WTC11 (cell line): ENCODE results near the gene PPDPF. TPM values are rescaled to one million over a fixed set of nuclear protein-coding genes. Genes with fewer than 3 reads are reported as not detected.

Experiments used
- ATAC-seq: fragments of 200-7000 bp; cut with Tn5 transposase; 2 replicates; pipeline ENCODE4 v1.10.0; 2021; ENCODE audit warnings: mild to moderate bottlenecking, moderate library complexity
- CTCF ChIA-PET: fragments of 300-600 bp; sonication (Branson Sonifier 250); formaldehyde crosslinking; loops from one replicate; lab custom pipeline; 2021; ENCODE audit warnings: antibody characterized with exemption; lab: Charles Lee
- POLR2A ChIA-PET: fragments of 350-600 bp; sonication (Branson Sonifier 250); formaldehyde crosslinking; loops from one replicate; lab custom pipeline; 2021; ENCODE audit warnings: antibody characterized with exemption; lab: Charles Lee
- DNase-seq: peaks from one replicate; pipeline ENCODE4 v3.0.0; 2021; ENCODE audit warnings: low spot score
- H3K27ac Mint-ChIP-seq: 2 replicates; pipeline ENCODE4 v1.8.0; 2021; ENCODE audit warnings: mixed read lengths
- H3K27me3 Mint-ChIP-seq: 2 replicates; pipeline ENCODE4 v1.8.0; 2021; ENCODE audit warnings: low read depth, mild to moderate bottlenecking, moderate library complexity, mixed read lengths
- H3K36me3 Mint-ChIP-seq: 2 replicates; pipeline ENCODE4 v1.8.0; 2021; ENCODE audit warnings: mixed read lengths
- H3K4me1 Mint-ChIP-seq: 2 replicates; pipeline ENCODE4 v1.8.0; 2022; ENCODE audit warnings: mixed read lengths
- H3K4me3 Mint-ChIP-seq: 2 replicates; pipeline ENCODE4 v1.8.0; 2021; ENCODE audit warnings: mild to moderate bottlenecking, moderate library complexity, mixed read lengths
- H3K9me3 Mint-ChIP-seq: 2 replicates; pipeline ENCODE4 v1.8.0; 2021; ENCODE audit warnings: mixed read lengths
- FOXK1 ChIP-seq: sonication (generic); formaldehyde crosslinking; IDR thresholded peaks from 2 replicates; pipeline ENCODE4 v1.8.0; 2022; ENCODE audit warnings: mild to moderate bottlenecking, moderate library complexity, missing genetic modification reagents
- MYBL2 ChIP-seq: sonication (generic); formaldehyde crosslinking; IDR thresholded peaks from 2 replicates; pipeline ENCODE4 v1.8.1; 2023; ENCODE audit warnings: mild to moderate bottlenecking, moderate library complexity, missing genetic modification reagents
- NFYB ChIP-seq: sonication (generic); formaldehyde crosslinking; conservative IDR thresholded peaks from 2 replicates; pipeline ENCODE4 v1.8.0; 2022; ENCODE audit warnings: low read depth, missing genetic modification reagents
- NR1H2 ChIP-seq: sonication (generic); formaldehyde crosslinking; IDR thresholded peaks from 2 replicates; pipeline ENCODE4 v1.9.0; 2021; ENCODE audit warnings: mild to moderate bottlenecking, moderate library complexity, missing genetic modification reagents
- SMAD4 ChIP-seq: sonication (generic); formaldehyde crosslinking; IDR thresholded peaks from 2 replicates; pipeline ENCODE4 v1.8.0; 2022; ENCODE audit warnings: mild to moderate bottlenecking, missing genetic modification reagents
- TEAD1 ChIP-seq: sonication (generic); formaldehyde crosslinking; IDR thresholded peaks from 2 replicates; pipeline ENCODE4 v1.8.0; 2022; ENCODE audit warnings: mild to moderate bottlenecking, missing genetic modification reagents
- ZNF121 ChIP-seq: sonication (generic); formaldehyde crosslinking; IDR thresholded peaks from 2 replicates; pipeline ENCODE4 v1.8.0; 2023; ENCODE audit warnings: missing genetic modification reagents
- total RNA-seq: library from RNA; stranded (reverse); gene quantifications from 3 replicates; pipeline ENCODE4 v1.2.3, GENCODE V29; 2021
- TF ChIP-seq, protein P1 (sequence below): sonication (generic); formaldehyde crosslinking; IDR thresholded peaks from 2 replicates; pipeline ENCODE4 v1.8.0; 2023; ENCODE audit warnings: missing genetic modification reagents, mild to moderate bottlenecking, borderline replicate concordance
- TF ChIP-seq, protein P2 (sequence below): fragments of 200-600 bp; IDR thresholded peaks from 2 replicates; pipeline ENCODE4 v1.8.0; 2022; ENCODE audit warnings: antibody characterized with exemption
- TF ChIP-seq, protein P3 (sequence below): sonication (generic); formaldehyde crosslinking; IDR thresholded peaks from 2 replicates; pipeline ENCODE4 v1.8.0; 2023; ENCODE audit warnings: mild to moderate bottlenecking, missing genetic modification reagents
- TF ChIP-seq, protein P4 (sequence below): fragments of 250-450 bp; sonication (Bioruptor Pico); conservative IDR thresholded peaks from 2 replicates; pipeline ENCODE4 v1.9.0; 2021; ENCODE audit warnings: mild to moderate bottlenecking
- TF ChIP-seq, protein P5 (sequence below): sonication (generic); formaldehyde crosslinking; IDR thresholded peaks from 2 replicates; pipeline ENCODE4 v1.8.1; 2022; ENCODE audit warnings: mild to moderate bottlenecking, moderate library complexity, missing genetic modification reagents
- TF ChIP-seq, protein P6 (sequence below): sonication (generic); formaldehyde crosslinking; IDR thresholded peaks from 2 replicates; pipeline ENCODE4 v1.8.0; 2022; ENCODE audit warnings: mild to moderate bottlenecking, missing genetic modification reagents

Gene PPDPF
- total RNA-seq, 1 experiment from 2014 or later: 170 TPM

DNA sequence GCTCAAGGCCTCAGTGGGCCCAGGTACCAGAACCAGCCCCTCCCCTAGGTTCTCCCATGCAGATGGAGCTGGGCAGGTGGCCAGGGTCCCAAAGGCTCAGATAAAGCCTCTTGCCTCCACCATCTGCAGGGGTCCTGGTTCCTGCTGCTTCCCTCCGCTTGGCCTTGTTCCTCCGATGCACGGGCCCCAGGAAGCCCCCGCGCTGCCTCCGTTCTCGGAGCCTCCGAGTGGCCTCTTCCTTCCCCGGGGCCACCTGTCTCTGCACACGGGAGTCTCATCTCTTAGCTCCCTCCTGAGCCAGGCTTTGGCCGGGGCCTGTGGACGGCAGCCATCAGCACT is 18.5 kb downstream of the PPDPF start (continued):
- TF ChIP-seq ZNF121 (CRISPR knock-in tag) (no peak), NR1H2 (CRISPR knock-in tag) (no peak)

DNA sequence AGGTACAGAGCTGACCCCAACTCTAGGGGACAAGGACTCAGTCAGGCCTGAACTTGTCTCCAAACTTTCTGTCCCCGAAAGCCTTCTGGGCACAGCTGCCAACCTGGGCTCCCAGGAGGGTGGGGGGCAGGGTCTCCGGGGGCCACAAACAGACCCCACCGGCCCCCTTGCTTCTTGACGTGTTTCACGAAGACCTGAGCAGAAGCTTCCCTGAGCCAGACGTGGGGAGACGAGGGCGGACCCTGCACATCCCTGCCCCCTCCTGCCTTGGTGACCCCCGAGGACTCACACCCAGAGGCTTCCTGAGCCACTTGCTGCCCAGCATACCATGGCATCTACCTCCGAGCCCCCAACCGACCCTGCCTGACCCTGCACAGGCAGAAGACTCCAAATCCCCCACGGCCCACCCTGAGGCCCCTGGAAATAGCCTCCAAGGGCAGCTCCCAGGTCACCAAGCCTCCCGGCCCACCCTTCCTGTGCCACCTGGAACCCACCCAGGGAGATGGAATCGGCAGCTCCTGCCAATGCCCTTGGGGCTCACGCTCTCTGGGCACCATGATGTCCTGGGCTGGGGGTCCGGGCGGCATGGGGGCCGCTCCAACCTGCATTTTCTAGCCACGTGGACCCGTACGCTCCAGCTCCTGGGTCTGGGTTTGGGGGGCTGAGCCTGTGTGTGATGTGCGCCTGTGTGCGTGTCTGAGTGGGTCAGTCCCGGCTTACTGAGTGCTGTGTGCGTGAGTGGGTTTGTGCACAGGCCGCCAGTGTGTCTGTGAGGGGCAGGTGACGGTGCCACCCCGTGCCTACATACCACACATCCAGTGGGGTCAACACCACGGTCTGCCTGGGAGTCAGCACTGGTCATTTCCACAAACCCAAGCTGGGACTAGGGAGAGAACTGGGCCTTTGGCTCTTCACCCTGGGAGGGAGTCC is 19.1 kb downstream of the PPDPF start:
- no peak for TF ChIP-seq NFYB (CRISPR knock-in tag)
- TF ChIP-seq, protein P1, sequence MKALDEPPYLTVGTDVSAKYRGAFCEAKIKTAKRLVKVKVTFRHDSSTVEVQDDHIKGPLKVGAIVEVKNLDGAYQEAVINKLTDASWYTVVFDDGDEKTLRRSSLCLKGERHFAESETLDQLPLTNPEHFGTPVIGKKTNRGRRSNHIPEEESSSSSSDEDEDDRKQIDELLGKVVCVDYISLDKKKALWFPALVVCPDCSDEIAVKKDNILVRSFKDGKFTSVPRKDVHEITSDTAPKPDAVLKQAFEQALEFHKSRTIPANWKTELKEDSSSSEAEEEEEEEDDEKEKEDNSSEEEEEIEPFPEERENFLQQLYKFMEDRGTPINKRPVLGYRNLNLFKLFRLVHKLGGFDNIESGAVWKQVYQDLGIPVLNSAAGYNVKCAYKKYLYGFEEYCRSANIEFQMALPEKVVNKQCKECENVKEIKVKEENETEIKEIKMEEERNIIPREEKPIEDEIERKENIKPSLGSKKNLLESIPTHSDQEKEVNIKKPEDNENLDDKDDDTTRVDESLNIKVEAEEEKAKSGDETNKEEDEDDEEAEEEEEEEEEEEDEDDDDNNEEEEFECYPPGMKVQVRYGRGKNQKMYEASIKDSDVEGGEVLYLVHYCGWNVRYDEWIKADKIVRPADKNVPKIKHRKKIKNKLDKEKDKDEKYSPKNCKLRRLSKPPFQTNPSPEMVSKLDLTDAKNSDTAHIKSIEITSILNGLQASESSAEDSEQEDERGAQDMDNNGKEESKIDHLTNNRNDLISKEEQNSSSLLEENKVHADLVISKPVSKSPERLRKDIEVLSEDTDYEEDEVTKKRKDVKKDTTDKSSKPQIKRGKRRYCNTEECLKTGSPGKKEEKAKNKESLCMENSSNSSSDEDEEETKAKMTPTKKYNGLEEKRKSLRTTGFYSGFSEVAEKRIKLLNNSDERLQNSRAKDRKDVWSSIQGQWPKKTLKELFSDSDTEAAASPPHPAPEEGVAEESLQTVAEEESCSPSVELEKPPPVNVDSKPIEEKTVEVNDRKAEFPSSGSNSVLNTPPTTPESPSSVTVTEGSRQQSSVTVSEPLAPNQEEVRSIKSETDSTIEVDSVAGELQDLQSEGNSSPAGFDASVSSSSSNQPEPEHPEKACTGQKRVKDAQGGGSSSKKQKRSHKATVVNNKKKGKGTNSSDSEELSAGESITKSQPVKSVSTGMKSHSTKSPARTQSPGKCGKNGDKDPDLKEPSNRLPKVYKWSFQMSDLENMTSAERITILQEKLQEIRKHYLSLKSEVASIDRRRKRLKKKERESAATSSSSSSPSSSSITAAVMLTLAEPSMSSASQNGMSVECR (CRISPR knock-in tag): 0 out of 2 replicates have a peak, but pooled peaks have one; percentile 31
- Mint-ChIP-seq H3K4me1 (0 out of 2 replicates have a peak, but pooled peaks cover 2% of the 10 kb centered on the region), H3K36me3 (no peaks in the 10 kb centered on the region), H3K4me3 (no peak overlapping the region), H3K27me3 (no peaks in the 10 kb centered on the region), H3K9me3 (no peaks in the 10 kb centered on the region), H3K27ac (no peak overlapping the region)
- ATAC-seq (no peak), DNase-seq (no peak)
- CTCF ChIA-PET: interaction anchor here (1.1 to 5.0 kb wide), 11 partner anchors 7 to 307 kb away, joined by 3 to 81 read pairs (median 25); partner anchors contain the start of genes ARFRP1, HELZ2, RTEL1 and SRMS
- POLR2A ChIA-PET: no interaction called here

DNA sequence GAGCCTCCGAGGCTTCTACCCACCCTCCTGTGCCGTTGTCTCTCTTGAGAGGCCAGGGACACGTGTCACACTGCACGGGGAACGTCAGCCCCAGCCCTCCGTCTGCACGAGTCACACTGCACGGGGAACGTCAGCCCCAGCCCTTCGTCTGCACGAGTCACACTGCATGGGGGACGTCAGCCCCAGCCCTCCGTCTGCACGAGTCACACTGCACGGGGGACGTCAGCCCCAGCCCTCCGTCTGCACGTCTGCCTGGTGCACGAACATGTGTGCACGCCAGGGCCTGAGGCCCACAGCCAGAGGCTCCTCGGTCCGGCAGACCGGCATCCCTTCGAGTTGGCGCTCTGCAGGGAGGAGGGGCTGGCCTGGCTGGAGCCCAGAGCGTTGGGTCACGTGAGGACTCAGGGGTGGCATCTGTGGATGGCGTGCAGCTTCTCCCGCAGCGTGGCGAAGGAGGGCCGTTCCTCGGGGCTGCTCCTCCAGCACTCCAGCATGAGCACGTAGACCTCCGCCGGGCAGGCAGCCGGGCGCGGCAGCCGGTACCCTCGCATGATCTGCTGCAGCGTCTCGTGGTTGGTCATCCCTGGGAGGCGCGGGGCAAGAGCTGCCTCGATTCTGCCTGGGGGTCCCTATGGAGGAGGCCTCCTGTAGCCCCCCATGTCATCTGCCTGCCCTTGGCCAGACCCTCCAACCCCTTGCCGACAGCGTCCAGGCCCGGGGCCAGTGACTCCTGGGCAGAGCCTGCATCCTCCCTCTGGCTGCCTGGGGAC is 20.0 kb downstream of the PPDPF start:
- no peak for ATAC-seq
- no peaks in the 10 kb centered on the region for H3K36me3 Mint-ChIP-seq
- DNase-seq: no peak
- H3K27ac Mint-ChIP-seq: no peak overlapping the region
- ChIA-PET CTCF (interaction anchor here (1.7 to 4.9 kb wide), 2 partner anchors 101 kb away, joined by 5 to 81 read pairs; no protein-coding TSS in a partner anchor), POLR2A (no interaction called here)
- H3K4me1 Mint-ChIP-seq: 0 out of 2 replicates have a peak, but pooled peaks cover 2% of the 10 kb centered on the region
- H3K9me3 Mint-ChIP-seq: no peaks in the 10 kb centered on the region
- no peaks in the 10 kb centered on the region for H3K27me3 Mint-ChIP-seq
- TF ChIP-seq, protein P2, sequence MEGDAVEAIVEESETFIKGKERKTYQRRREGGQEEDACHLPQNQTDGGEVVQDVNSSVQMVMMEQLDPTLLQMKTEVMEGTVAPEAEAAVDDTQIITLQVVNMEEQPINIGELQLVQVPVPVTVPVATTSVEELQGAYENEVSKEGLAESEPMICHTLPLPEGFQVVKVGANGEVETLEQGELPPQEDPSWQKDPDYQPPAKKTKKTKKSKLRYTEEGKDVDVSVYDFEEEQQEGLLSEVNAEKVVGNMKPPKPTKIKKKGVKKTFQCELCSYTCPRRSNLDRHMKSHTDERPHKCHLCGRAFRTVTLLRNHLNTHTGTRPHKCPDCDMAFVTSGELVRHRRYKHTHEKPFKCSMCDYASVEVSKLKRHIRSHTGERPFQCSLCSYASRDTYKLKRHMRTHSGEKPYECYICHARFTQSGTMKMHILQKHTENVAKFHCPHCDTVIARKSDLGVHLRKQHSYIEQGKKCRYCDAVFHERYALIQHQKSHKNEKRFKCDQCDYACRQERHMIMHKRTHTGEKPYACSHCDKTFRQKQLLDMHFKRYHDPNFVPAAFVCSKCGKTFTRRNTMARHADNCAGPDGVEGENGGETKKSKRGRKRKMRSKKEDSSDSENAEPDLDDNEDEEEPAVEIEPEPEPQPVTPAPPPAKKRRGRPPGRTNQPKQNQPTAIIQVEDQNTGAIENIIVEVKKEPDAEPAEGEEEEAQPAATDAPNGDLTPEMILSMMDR: no peak
- TF ChIP-seq, protein P3, sequence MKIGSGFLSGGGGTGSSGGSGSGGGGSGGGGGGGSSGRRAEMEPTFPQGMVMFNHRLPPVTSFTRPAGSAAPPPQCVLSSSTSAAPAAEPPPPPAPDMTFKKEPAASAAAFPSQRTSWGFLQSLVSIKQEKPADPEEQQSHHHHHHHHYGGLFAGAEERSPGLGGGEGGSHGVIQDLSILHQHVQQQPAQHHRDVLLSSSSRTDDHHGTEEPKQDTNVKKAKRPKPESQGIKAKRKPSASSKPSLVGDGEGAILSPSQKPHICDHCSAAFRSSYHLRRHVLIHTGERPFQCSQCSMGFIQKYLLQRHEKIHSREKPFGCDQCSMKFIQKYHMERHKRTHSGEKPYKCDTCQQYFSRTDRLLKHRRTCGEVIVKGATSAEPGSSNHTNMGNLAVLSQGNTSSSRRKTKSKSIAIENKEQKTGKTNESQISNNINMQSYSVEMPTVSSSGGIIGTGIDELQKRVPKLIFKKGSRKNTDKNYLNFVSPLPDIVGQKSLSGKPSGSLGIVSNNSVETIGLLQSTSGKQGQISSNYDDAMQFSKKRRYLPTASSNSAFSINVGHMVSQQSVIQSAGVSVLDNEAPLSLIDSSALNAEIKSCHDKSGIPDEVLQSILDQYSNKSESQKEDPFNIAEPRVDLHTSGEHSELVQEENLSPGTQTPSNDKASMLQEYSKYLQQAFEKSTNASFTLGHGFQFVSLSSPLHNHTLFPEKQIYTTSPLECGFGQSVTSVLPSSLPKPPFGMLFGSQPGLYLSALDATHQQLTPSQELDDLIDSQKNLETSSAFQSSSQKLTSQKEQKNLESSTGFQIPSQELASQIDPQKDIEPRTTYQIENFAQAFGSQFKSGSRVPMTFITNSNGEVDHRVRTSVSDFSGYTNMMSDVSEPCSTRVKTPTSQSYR (CRISPR knock-in tag): no peak
- no peak for TF ChIP-seq MYBL2
- no peak overlapping the region for H3K4me3 Mint-ChIP-seq

DNA sequence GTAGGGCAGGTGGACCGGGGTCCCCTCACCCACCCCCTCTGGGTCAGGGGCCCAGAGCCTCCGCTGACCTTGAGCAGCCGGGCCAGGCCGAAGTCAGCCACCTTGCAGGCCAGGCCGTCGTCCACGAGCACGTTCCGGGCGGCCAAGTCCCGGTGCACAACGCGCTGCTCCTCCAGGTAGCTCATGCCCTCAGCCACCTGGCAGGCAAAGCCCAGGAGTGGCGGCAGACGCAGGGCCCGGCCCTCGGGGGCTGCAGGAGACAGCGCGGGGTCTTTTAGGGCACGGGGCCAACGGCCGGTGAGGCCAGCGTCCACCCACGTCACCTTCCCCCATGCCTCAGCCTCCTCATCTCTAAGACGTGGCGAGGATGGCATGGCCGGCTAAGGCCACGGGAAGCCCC is 20.8 kb downstream of the PPDPF start:
- H3K4me1 Mint-ChIP-seq: 0 out of 2 replicates have a peak, but pooled peaks cover under 1% of the 10 kb centered on the region
- no peak overlapping the region for H3K4me3 Mint-ChIP-seq
- H3K27ac Mint-ChIP-seq: no peak overlapping the region
- ATAC-seq (no peak), DNase-seq (no peak)
- H3K9me3 Mint-ChIP-seq: no peaks in the 10 kb centered on the region
- ChIA-PET CTCF (interaction anchor here (1.7 kb wide), 1 partner anchor 101 kb away, joined by 5 read pairs; no protein-coding TSS in a partner anchor), POLR2A (no interaction called here)
- no peaks in the 10 kb centered on the region for H3K27me3 Mint-ChIP-seq
- H3K36me3 Mint-ChIP-seq: no peaks in the 10 kb centered on the region
- TF ChIP-seq FOXK1 (CRISPR knock-in tag) (no peak), SMAD4 (CRISPR knock-in tag) (no peak), TEAD1 (CRISPR knock-in tag) (no peak)
- TF ChIP-seq, protein P4, sequence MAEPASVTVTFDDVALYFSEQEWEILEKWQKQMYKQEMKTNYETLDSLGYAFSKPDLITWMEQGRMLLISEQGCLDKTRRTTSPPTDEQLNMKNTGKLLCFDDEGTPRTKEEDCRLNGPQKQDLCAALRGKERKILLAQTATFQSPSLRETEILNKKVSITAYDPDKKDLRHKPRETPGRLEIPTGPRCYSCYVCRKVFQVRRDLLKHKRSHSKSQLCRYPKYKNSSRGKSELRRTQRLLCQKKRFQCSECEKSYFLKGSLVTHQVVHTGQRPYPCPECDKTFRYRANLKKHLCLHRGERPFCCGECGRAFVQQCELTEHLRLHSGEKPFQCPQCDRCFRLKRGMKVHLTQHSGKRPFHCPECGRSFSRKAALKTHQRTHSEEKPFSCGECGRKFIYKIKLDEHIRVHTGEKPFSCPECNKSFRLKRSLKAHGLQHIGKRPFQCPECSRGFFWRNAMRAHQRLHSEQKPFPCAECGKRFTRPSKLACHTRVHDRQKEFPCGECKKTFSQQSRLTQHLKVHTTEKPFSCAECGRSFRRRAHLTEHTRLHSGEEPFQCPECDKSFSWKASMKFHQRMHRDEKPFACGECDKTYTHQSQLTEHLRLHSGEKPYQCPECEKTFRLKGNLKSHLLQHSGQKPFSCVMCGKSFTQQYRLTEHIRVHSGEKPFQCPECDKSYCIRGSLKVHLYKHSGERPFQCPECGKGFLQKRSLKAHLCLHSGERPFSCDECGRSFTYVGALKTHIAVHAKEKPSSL (CRISPR knock-in tag): no peak
- TF ChIP-seq, protein P5, sequence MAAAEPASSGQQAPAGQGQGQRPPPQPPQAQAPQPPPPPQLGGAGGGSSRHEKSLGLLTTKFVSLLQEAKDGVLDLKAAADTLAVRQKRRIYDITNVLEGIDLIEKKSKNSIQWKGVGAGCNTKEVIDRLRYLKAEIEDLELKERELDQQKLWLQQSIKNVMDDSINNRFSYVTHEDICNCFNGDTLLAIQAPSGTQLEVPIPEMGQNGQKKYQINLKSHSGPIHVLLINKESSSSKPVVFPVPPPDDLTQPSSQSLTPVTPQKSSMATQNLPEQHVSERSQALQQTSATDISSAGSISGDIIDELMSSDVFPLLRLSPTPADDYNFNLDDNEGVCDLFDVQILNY (CRISPR knock-in tag): no peak
- TF ChIP-seq, protein P6, sequence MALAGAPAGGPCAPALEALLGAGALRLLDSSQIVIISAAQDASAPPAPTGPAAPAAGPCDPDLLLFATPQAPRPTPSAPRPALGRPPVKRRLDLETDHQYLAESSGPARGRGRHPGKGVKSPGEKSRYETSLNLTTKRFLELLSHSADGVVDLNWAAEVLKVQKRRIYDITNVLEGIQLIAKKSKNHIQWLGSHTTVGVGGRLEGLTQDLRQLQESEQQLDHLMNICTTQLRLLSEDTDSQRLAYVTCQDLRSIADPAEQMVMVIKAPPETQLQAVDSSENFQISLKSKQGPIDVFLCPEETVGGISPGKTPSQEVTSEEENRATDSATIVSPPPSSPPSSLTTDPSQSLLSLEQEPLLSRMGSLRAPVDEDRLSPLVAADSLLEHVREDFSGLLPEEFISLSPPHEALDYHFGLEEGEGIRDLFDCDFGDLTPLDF (CRISPR knock-in tag): no peak
